GM23338 (cell line): ENCODE measurements around the gene RASSF4. TPM values are rescaled to one million over a fixed set of nuclear protein-coding genes. Genes with fewer than 3 reads are reported as not detected.

ENCODE experiments used
- ATAC-seq: fragments of 200-7000 bp; cut with Tn5 transposase; 3 replicates; pipeline ENCODE4 v1.9.1; 2020
- DNase-seq: peaks from one replicate; pipeline ENCODE4 v3.0.0-alpha.2; 2015; ENCODE audit warnings: low spot score
- H2AFZ ChIP-seq: fragments of 200-600 bp; sonication (generic); 2 replicates; pipeline ENCODE4 v1.8.0; 2016; ENCODE audit warnings: antibody characterized with exemption, mild to moderate bottlenecking, moderate library complexity
- H3F3A ChIP-seq: fragments of 200-600 bp; sonication (generic); replicated peaks from 2 replicates; pipeline ENCODE4 v1.8.0; 2017; ENCODE audit warnings: antibody characterized with exemption, mixed run types, low read depth
- H3K27ac ChIP-seq: fragments of 200-600 bp; sonication (generic); 2 replicates; pipeline ENCODE4 v1.6.1; 2016; ENCODE audit warnings: low read depth
- H3K27me3 ChIP-seq: fragments of 200-600 bp; sonication (generic); 2 replicates; pipeline ENCODE4 v1.8.0; 2016; ENCODE audit warnings: mild to moderate bottlenecking, mixed run types, moderate library complexity; ENCODE audit not compliant: insufficient read depth
- H3K36me3 ChIP-seq: fragments of 200-600 bp; sonication (generic); 2 replicates; pipeline ENCODE4 v1.8.0; 2016; ENCODE audit warnings: mild to moderate bottlenecking; ENCODE audit not compliant: insufficient read depth
- H3K4me1 ChIP-seq: fragments of 200-600 bp; sonication (generic); 2 replicates; pipeline ENCODE4 v1.8.0; 2016; ENCODE audit warnings: mild to moderate bottlenecking, moderate library complexity; ENCODE audit not compliant: insufficient read depth
- H3K4me2 ChIP-seq: fragments of 200-600 bp; sonication (generic); 2 replicates; pipeline ENCODE4 v1.7.1; 2017; ENCODE audit warnings: mixed run types
- H3K4me3 ChIP-seq: fragments of 200-600 bp; sonication (generic); 2 replicates; pipeline ENCODE4 v1.6.1; 2016; ENCODE audit warnings: mixed run types
- H3K79me2 ChIP-seq: fragments of 200-600 bp; sonication (generic); replicated peaks from 2 replicates; pipeline ENCODE4 v1.8.0; 2017; ENCODE audit warnings: mild to moderate bottlenecking; ENCODE audit not compliant: insufficient read depth
- H3K9me2 ChIP-seq: fragments of 200-600 bp; sonication (generic); 2 replicates; pipeline ENCODE4 v1.8.0; 2017; ENCODE audit not compliant: insufficient read depth
- H4K20me1 ChIP-seq: fragments of 200-600 bp; sonication (generic); replicated peaks from 2 replicates; pipeline ENCODE4 v1.8.0; 2017; ENCODE audit warnings: mild to moderate bottlenecking; ENCODE audit not compliant: insufficient read depth
- H3K27ac Mint-ChIP-seq: 2 replicates; pipeline ENCODE4 v1.8.0; 2020; ENCODE audit warnings: inconsistent platforms, mild to moderate bottlenecking, moderate library complexity, mixed read lengths
- H3K27me3 Mint-ChIP-seq: 3 replicates; pipeline ENCODE4 v1.8.0; 2022; ENCODE audit warnings: low read depth, mild to moderate bottlenecking, moderate library complexity, mixed read lengths, inconsistent platforms; ENCODE audit not compliant: insufficient read depth, poor library complexity
- H3K36me3 Mint-ChIP-seq: 3 replicates; pipeline ENCODE4 v1.8.0; 2021; ENCODE audit warnings: low read depth, mild to moderate bottlenecking, inconsistent platforms, moderate library complexity, mixed read lengths
- H3K4me1 Mint-ChIP-seq: 3 replicates; pipeline ENCODE4 v1.8.0; 2020; ENCODE audit warnings: mild to moderate bottlenecking, inconsistent platforms, mixed read lengths
- H3K4me3 Mint-ChIP-seq: 3 replicates; pipeline ENCODE4 v1.8.0; 2021; ENCODE audit warnings: moderate library complexity, mild to moderate bottlenecking, inconsistent platforms, mixed read lengths
- H3K9me3 Mint-ChIP-seq: 3 replicates; pipeline ENCODE4 v1.8.0; 2020; ENCODE audit warnings: moderate library complexity, mild to moderate bottlenecking, inconsistent platforms, mixed read lengths
- EZH2 ChIP-seq: fragments of 200-600 bp; sonication (generic); IDR thresholded peaks from one replicate; pipeline ENCODE4 v1.8.0; 2017; ENCODE audit warnings: antibody characterized with exemption, mild to moderate bottlenecking, low read depth; ENCODE audit not compliant: unreplicated experiment
- JUNB ChIP-seq: IDR thresholded peaks from one replicate; pipeline ENCODE4 v1.6.1; 2016; ENCODE audit warnings: antibody characterized with exemption; ENCODE audit not compliant: unreplicated experiment
- NANOG ChIP-seq: IDR thresholded peaks from 2 replicates; pipeline ENCODE4 v1.6.1; 2016; ENCODE audit warnings: antibody characterized with exemption, borderline replicate concordance
- STAT1 ChIP-seq: IDR thresholded peaks from one replicate; pipeline ENCODE4 v1.6.1; 2016; ENCODE audit warnings: antibody characterized with exemption; ENCODE audit not compliant: unreplicated experiment
- ZNF114 ChIP-seq: fragments of 250-450 bp; sonication (Bioruptor Pico); IDR thresholded peaks from 2 replicates; pipeline ENCODE4 v1.5.0; 2020; ENCODE audit warnings: mild to moderate bottlenecking, moderate library complexity
- ZNF331 ChIP-seq: fragments of 250-450 bp; sonication (Bioruptor Pico); IDR thresholded peaks from 2 replicates; pipeline ENCODE4 v1.5.0; 2020; ENCODE audit warnings: low read depth, mild to moderate bottlenecking, moderate library complexity
- polyA plus RNA-seq: library from polyadenylated mRNA; unstranded; fragments of >200 nt; fragmentation: Nextera tagmentation; extraction: Ambion mirVana; gene quantifications from 2 replicates; pipeline ENCODE4 v1.2.1, GENCODE V29; 2016
- total RNA-seq: library from RNA; depleted of rRNA; stranded (reverse); fragments of >200 nt; shearing (Covaris generic); gene quantifications from 2 replicates; pipeline ENCODE4 v1.2.3, GENCODE V29; 2014
- TF ChIP-seq, protein P1 (sequence below): fragments of 250-450 bp; sonication (Bioruptor Pico); IDR thresholded peaks from 2 replicates; pipeline ENCODE4 v1.5.0; 2020; ENCODE audit warnings: mild to moderate bottlenecking, moderate library complexity
- TF ChIP-seq, protein P2 (sequence below): IDR thresholded peaks from 2 replicates; pipeline ENCODE4 v1.6.1; 2016; ENCODE audit warnings: antibody characterized with exemption
- TF ChIP-seq, protein P3 (sequence below): IDR thresholded peaks from one replicate; pipeline ENCODE4 v1.6.1; 2018; ENCODE audit warnings: antibody characterized with exemption; ENCODE audit not compliant: unreplicated experiment
- TF ChIP-seq, protein P4 (sequence below), 2 experiments: fragments of 200-600 bp in 1 of 2; sonication (generic) in 1 of 2; conservative IDR thresholded peaks; 2 replicates each; pipeline versions ENCODE4 v1.5.1 to v1.6.1; 2016 to 2017; ENCODE audit warnings: antibody characterized with exemption in 2 of 2, low read depth in 2 of 2, mild to moderate bottlenecking in 2 of 2, moderate library complexity in 1 of 2

RASSF4 gene
- total and polyA plus RNA-seq, 2 experiments from 2014 or later: 12.4 to 13.6 TPM

DNA sequence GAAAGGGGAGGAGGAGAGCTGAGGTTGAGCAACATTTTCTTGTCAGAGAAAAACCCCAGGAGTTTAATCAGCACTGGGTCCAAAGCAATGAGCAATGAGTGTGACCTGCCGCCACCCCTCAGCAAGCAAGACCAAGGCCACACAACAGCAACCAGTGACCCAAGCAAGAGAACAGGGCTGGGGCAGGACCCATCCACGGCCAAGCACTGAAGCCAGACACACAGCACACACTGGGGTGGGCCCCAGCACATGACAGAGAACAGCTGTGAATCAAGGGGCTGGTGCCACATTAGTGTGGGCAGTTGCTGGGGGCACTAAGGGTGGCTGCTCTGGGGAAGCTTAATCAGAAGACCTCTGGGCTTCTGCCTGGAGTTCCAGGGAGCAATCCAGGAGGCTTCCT is 32.2 kb upstream of the RASSF4 start (continued):
- TF ChIP-seq, protein P1, sequence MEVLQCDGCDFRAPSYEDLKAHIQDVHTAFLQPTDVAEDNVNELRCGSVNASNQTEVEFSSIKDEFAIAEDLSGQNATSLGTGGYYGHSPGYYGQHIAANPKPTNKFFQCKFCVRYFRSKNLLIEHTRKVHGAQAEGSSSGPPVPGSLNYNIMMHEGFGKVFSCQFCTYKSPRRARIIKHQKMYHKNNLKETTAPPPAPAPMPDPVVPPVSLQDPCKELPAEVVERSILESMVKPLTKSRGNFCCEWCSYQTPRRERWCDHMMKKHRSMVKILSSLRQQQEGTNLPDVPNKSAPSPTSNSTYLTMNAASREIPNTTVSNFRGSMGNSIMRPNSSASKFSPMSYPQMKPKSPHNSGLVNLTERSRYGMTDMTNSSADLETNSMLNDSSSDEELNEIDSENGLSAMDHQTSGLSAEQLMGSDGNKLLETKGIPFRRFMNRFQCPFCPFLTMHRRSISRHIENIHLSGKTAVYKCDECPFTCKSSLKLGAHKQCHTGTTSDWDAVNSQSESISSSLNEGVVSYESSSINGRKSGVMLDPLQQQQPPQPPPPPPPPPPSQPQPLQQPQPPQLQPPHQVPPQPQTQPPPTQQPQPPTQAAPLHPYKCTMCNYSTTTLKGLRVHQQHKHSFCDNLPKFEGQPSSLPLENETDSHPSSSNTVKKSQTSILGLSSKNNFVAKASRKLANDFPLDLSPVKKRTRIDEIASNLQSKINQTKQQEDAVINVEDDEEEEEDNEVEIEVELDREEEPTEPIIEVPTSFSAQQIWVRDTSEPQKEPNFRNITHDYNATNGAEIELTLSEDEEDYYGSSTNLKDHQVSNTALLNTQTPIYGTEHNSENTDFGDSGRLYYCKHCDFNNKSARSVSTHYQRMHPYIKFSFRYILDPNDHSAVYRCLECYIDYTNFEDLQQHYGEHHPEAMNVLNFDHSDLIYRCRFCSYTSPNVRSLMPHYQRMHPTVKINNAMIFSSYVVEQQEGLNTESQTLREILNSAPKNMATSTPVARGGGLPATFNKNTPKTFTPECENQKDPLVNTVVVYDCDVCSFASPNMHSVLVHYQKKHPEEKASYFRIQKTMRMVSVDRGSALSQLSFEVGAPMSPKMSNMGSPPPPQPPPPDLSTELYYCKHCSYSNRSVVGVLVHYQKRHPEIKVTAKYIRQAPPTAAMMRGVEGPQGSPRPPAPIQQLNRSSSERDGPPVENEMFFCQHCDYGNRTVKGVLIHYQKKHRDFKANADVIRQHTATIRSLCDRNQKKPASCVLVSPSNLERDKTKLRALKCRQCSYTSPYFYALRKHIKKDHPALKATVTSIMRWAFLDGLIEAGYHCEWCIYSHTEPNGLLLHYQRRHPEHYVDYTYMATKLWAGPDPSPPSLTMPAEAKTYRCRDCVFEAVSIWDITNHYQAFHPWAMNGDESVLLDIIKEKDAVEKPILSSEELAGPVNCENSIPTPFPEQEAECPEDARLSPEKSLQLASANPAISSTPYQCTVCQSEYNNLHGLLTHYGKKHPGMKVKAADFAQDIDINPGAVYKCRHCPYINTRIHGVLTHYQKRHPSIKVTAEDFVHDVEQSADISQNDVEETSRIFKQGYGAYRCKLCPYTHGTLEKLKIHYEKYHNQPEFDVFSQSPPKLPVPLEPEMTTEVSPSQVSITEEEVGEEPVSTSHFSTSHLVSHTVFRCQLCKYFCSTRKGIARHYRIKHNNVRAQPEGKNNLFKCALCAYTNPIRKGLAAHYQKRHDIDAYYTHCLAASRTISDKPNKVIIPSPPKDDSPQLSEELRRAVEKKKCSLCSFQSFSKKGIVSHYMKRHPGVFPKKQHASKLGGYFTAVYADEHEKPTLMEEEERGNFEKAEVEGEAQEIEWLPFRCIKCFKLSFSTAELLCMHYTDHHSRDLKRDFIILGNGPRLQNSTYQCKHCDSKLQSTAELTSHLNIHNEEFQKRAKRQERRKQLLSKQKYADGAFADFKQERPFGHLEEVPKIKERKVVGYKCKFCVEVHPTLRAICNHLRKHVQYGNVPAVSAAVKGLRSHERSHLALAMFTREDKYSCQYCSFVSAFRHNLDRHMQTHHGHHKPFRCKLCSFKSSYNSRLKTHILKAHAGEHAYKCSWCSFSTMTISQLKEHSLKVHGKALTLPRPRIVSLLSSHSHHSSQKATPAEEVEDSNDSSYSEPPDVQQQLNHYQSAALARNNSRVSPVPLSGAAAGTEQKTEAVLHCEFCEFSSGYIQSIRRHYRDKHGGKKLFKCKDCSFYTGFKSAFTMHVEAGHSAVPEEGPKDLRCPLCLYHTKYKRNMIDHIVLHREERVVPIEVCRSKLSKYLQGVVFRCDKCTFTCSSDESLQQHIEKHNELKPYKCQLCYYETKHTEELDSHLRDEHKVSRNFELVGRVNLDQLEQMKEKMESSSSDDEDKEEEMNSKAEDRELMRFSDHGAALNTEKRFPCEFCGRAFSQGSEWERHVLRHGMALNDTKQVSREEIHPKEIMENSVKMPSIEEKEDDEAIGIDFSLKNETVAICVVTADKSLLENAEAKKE: no peak
- TF ChIP-seq, protein P2, sequence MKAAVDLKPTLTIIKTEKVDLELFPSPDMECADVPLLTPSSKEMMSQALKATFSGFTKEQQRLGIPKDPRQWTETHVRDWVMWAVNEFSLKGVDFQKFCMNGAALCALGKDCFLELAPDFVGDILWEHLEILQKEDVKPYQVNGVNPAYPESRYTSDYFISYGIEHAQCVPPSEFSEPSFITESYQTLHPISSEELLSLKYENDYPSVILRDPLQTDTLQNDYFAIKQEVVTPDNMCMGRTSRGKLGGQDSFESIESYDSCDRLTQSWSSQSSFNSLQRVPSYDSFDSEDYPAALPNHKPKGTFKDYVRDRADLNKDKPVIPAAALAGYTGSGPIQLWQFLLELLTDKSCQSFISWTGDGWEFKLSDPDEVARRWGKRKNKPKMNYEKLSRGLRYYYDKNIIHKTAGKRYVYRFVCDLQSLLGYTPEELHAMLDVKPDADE: no peak
- TF ChIP-seq, protein P3, sequence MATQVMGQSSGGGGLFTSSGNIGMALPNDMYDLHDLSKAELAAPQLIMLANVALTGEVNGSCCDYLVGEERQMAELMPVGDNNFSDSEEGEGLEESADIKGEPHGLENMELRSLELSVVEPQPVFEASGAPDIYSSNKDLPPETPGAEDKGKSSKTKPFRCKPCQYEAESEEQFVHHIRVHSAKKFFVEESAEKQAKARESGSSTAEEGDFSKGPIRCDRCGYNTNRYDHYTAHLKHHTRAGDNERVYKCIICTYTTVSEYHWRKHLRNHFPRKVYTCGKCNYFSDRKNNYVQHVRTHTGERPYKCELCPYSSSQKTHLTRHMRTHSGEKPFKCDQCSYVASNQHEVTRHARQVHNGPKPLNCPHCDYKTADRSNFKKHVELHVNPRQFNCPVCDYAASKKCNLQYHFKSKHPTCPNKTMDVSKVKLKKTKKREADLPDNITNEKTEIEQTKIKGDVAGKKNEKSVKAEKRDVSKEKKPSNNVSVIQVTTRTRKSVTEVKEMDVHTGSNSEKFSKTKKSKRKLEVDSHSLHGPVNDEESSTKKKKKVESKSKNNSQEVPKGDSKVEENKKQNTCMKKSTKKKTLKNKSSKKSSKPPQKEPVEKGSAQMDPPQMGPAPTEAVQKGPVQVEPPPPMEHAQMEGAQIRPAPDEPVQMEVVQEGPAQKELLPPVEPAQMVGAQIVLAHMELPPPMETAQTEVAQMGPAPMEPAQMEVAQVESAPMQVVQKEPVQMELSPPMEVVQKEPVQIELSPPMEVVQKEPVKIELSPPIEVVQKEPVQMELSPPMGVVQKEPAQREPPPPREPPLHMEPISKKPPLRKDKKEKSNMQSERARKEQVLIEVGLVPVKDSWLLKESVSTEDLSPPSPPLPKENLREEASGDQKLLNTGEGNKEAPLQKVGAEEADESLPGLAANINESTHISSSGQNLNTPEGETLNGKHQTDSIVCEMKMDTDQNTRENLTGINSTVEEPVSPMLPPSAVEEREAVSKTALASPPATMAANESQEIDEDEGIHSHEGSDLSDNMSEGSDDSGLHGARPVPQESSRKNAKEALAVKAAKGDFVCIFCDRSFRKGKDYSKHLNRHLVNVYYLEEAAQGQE: no peak

DNA sequence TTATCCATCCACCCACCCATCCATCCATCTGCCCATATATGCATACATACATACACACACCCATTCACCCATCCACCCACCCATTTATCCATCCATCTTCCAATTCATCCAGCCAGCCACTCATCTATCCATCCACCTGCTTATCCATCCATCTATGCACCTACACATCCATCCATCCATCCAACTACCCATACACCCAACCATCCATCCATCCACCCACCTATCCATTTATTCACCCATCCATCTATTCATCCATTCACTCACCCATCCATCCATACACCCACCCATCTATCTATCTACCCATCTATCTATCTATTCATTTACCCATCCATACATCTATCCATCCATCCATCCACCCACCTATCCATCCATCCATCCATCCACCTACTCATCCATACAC is 31.1 kb upstream of the RASSF4 start:
- Mint-ChIP-seq H3K9me3 (peaks cover 7% of the 10 kb centered on the region; the same call in 2 of the 3 replicates), H3K27me3 (peaks cover 4% of the 10 kb centered on the region), H3K4me3 (no peak overlapping the region), H3K4me1 (peaks cover 3% of the 10 kb centered on the region; the same call in 1 of the 3 replicates), H3K36me3 (no peaks in the 10 kb centered on the region), H3K27ac (no peak overlapping the region)
- no peaks in the 10 kb centered on the region for H3F3A ChIP-seq
- no peak overlapping the region for H3K4me2 ChIP-seq
- H3K27ac ChIP-seq: no peak overlapping the region
- H3K36me3 ChIP-seq: no peaks in the 10 kb centered on the region
- H2AFZ ChIP-seq: no peak overlapping the region
- H4K20me1 ChIP-seq: no peaks in the 10 kb centered on the region
- DNase-seq (no peak), ATAC-seq (no peak)
- peaks cover 6% of the 10 kb centered on the region; the same call in 1 of the 2 replicates for H3K4me1 ChIP-seq
- H3K9me2 ChIP-seq: no peaks in the 10 kb centered on the region; the same call in 1 of the 2 replicates
- no peak overlapping the region for H3K4me3 ChIP-seq
- no peaks in the 10 kb centered on the region for H3K79me2 ChIP-seq
- no peaks in the 10 kb centered on the region for H3K27me3 ChIP-seq
- TF ChIP-seq, protein P2: no peak
- TF ChIP-seq ZNF331 (CRISPR knock-in tag) (no peak), NANOG (no peak), JUNB (no peak), EZH2 (no peak), ZNF114 (CRISPR knock-in tag) (no peak), STAT1 (no peak)
- TF ChIP-seq, protein P4, sequence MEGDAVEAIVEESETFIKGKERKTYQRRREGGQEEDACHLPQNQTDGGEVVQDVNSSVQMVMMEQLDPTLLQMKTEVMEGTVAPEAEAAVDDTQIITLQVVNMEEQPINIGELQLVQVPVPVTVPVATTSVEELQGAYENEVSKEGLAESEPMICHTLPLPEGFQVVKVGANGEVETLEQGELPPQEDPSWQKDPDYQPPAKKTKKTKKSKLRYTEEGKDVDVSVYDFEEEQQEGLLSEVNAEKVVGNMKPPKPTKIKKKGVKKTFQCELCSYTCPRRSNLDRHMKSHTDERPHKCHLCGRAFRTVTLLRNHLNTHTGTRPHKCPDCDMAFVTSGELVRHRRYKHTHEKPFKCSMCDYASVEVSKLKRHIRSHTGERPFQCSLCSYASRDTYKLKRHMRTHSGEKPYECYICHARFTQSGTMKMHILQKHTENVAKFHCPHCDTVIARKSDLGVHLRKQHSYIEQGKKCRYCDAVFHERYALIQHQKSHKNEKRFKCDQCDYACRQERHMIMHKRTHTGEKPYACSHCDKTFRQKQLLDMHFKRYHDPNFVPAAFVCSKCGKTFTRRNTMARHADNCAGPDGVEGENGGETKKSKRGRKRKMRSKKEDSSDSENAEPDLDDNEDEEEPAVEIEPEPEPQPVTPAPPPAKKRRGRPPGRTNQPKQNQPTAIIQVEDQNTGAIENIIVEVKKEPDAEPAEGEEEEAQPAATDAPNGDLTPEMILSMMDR (conservative IDR thresholded peaks at IDR 0.05; ENCODE audit: low read depth in 2 of 2): no peak
